ENCODE data around the gene MARCHF11. TPM values are rescaled to one million over a fixed set of nuclear protein-coding genes. Genes with fewer than 3 reads are reported as not detected.

MARCHF11 gene
- polyA plus RNA-seq, 3 donors: not detected

DNA sequence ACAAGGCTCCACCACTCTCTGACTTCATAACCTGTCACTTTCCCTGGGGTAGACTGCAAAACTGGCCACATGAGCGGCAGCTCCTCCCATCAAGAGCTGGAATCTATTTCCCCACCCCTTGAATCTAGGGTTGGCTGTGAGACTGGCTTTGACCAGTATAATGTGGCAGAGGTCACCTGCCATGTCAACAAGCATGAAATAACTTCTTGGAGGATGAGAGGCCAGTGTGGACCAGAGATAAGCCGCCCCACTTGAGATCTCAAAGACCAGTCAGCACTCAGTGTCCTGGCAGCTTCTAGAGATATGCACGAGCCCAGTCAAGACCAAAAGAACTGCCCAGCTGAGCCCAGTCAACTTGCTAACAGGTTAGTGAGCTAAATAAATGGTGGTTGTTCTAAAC, 59.0 kb downstream of the MARCHF11 start:
- DNase-seq: no peak
- Mint-ChIP-seq H3K36me3 (no peaks in the 10 kb centered on the region), H3K27ac (no peak overlapping the region), H3K9me3 (peaks cover 10 to 22% (median 15%) of the 10 kb centered on the region in 7 donors), H3K4me3 (no peak overlapping the region), H3K27me3 (ENCODE audit: low read depth in 3 of 3) (no peaks in the 10 kb centered on the region), H3K4me1 (no peaks in the 10 kb centered on the region)
- H3K4me2 ChIP-seq (replicated peaks; ENCODE audit: extremely low read depth, low read length, poor library complexity, severe bottlenecking): no peak overlapping the region
- H3K79me2 ChIP-seq (ENCODE audit: insufficient read depth, low read length): no peaks in the 10 kb centered on the region
- H2AFZ ChIP-seq (ENCODE audit: insufficient read depth, low read depth, low read length, poor library complexity, severe bottlenecking): no peak overlapping the region
- TF ChIP-seq, protein P1, sequence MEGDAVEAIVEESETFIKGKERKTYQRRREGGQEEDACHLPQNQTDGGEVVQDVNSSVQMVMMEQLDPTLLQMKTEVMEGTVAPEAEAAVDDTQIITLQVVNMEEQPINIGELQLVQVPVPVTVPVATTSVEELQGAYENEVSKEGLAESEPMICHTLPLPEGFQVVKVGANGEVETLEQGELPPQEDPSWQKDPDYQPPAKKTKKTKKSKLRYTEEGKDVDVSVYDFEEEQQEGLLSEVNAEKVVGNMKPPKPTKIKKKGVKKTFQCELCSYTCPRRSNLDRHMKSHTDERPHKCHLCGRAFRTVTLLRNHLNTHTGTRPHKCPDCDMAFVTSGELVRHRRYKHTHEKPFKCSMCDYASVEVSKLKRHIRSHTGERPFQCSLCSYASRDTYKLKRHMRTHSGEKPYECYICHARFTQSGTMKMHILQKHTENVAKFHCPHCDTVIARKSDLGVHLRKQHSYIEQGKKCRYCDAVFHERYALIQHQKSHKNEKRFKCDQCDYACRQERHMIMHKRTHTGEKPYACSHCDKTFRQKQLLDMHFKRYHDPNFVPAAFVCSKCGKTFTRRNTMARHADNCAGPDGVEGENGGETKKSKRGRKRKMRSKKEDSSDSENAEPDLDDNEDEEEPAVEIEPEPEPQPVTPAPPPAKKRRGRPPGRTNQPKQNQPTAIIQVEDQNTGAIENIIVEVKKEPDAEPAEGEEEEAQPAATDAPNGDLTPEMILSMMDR (IDR thresholded peaks at IDR 0.05): no peak
- no peaks in the 10 kb centered on the region for H3K36me3 ChIP-seq (replicated peaks in 1 of 2; ENCODE audit: control insufficient read depth in 1 of 2, insufficient read depth in 2 of 2, low read length in 2 of 2)
- H3K9me3 ChIP-seq (replicated peaks in 1 of 2; ENCODE audit: control insufficient read depth in 1 of 2, insufficient read depth in 1 of 2, low read length in 2 of 2): peaks cover 8 to 15% of the 10 kb centered on the region in 2 donors
- no peak overlapping the region for H3K27ac ChIP-seq (ENCODE audit: low read depth in 1 of 2, low read length in 2 of 2)
- H3K9ac ChIP-seq (ENCODE audit: insufficient read depth, low read length, poor library complexity, severe bottlenecking): no peak overlapping the region
- H3K27me3 ChIP-seq (ENCODE audit: control insufficient read depth in 2 of 2, insufficient read depth in 2 of 2, low read length in 2 of 2): no peaks in the 10 kb centered on the region
- no peaks in the 10 kb centered on the region for H4K20me1 ChIP-seq (ENCODE audit: insufficient read depth, low read length)
- no peaks in the 10 kb centered on the region for H3K4me1 ChIP-seq (ENCODE audit: control insufficient read depth in 1 of 2, insufficient read depth in 2 of 2, low read length in 2 of 2)
- WGBS (ENCODE audit: insufficient coverage): 89% methylated on average over 1 of the region's 3 CpGs
- intact Hi-C loops (cut with micrococcal nuclease): no loop called here
- H3K4me3 ChIP-seq (replicated peaks in 1 of 3; ENCODE audit: low read depth in 2 of 3, low read length in 3 of 3): no peak overlapping the region

DNA sequence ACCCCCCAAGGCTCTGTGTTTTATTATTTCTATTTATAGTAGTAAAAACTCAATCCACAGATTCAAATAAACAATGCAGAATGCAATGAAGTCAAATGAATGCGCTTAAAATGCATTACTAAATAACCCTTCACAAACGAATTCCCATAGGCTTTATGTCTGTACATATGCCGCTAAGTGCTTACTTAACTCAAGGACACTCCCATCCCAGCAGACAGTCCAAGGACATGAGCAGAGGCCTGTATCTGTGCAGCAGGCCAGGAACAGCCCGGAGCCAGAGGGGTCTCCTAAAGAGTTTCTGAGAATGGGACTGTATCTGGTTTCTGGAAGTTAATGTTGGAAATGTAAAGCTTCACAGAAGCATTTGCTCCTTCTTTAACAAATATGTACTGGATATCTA, 59.8 kb downstream of the MARCHF11 start:
- Mint-ChIP-seq H3K27ac (no peak overlapping the region), H3K4me3 (no peak overlapping the region), H3K4me1 (no peaks in the 10 kb centered on the region), H3K9me3 (peaks cover 10 to 22% (median 15%) of the 10 kb centered on the region in 7 donors), H3K36me3 (no peaks in the 10 kb centered on the region), H3K27me3 (ENCODE audit: low read depth in 3 of 3) (no peaks in the 10 kb centered on the region)
- H3K27me3 ChIP-seq (ENCODE audit: control insufficient read depth in 2 of 2, insufficient read depth in 2 of 2, low read length in 2 of 2): no peaks in the 10 kb centered on the region
- H3K36me3 ChIP-seq (replicated peaks in 1 of 2; ENCODE audit: control insufficient read depth in 1 of 2, insufficient read depth in 2 of 2, low read length in 2 of 2): no peaks in the 10 kb centered on the region
- H3K27ac ChIP-seq (ENCODE audit: low read depth in 1 of 2, low read length in 2 of 2): no peak overlapping the region
- peaks cover 8 to 15% of the 10 kb centered on the region in 2 donors for H3K9me3 ChIP-seq (replicated peaks in 1 of 2; ENCODE audit: control insufficient read depth in 1 of 2, insufficient read depth in 1 of 2, low read length in 2 of 2)
- WGBS (ENCODE audit: insufficient coverage): 85% methylated on average over 3 of the region's 4 CpGs
- H2AFZ ChIP-seq (ENCODE audit: insufficient read depth, low read depth, low read length, poor library complexity, severe bottlenecking): no peak overlapping the region
- H4K20me1 ChIP-seq (ENCODE audit: insufficient read depth, low read length): no peaks in the 10 kb centered on the region
- TF ChIP-seq, protein P1 (IDR thresholded peaks at IDR 0.05): no peak
- no peak overlapping the region for H3K9ac ChIP-seq (ENCODE audit: insufficient read depth, low read length, poor library complexity, severe bottlenecking)
- no peaks in the 10 kb centered on the region for H3K79me2 ChIP-seq (ENCODE audit: insufficient read depth, low read length)
- H3K4me1 ChIP-seq (ENCODE audit: control insufficient read depth in 1 of 2, insufficient read depth in 2 of 2, low read length in 2 of 2): no peaks in the 10 kb centered on the region
- no peak overlapping the region for H3K4me3 ChIP-seq (replicated peaks in 1 of 3; ENCODE audit: low read depth in 2 of 3, low read length in 3 of 3)
- intact Hi-C loops (cut with micrococcal nuclease): no loop called here
- no peak for DNase-seq
- no peak overlapping the region for H3K4me2 ChIP-seq (replicated peaks; ENCODE audit: extremely low read depth, low read length, poor library complexity, severe bottlenecking)
